Measurements from ENCODE around the gene ASB1.

- TF ChIP-seq CTCF (IDR thresholded peaks at IDR 0.05 in 2 of 3, conservative IDR thresholded peaks at IDR 0.05 in 1 of 3; ENCODE audit: control insufficient read depth in 2 of 3, extremely low read depth in 1 of 3, insufficient read depth in 1 of 3, low read depth in 3 of 3, low read length in 3 of 3) (no peak), PBX3 (IDR thresholded peaks at IDR 0.05; ENCODE audit: insufficient replicate concordance, low read depth, low read length) (no peak), CBFB (IDR thresholded peaks at IDR 0.05; ENCODE audit: low read depth) (no peak), ATF3 (IDR thresholded peaks at IDR 0.05; ENCODE audit: borderline replicate concordance, extremely low read depth, low read depth, low read length) (no peak), USF2 (IDR thresholded peaks at IDR 0.05; ENCODE audit: borderline replicate concordance, low read depth, low read length) (no peak), ZNF687 (IDR thresholded peaks at IDR 0.05) (no peak), CEBPB (IDR thresholded peaks at IDR 0.05; ENCODE audit: borderline replicate concordance in 1 of 2, low read depth in 2 of 2, low read length in 2 of 2) (no peak), MAX (IDR thresholded peaks at IDR 0.05; ENCODE audit: low read depth, low read length) (no peak), RAD21 (IDR thresholded peaks at IDR 0.05; ENCODE audit: insufficient read depth, low read depth, low read length) (no peak)
Measured at GRCh38 chr2:238467792-238468191, 41.1 kb downstream of the ASB1 start.

All from GM12878 (cell line).